Mucosa of stomach (tissue), 1 donor: Measurements from ENCODE around the gene COL9A2.

ENCODE experiments used
- H3K27me3 ChIP-seq: one replicate; pipeline ENCODE4 v1.7.0; 2013; ENCODE audit warnings: mild to moderate bottlenecking, low read length; ENCODE audit not compliant: control insufficient read depth, insufficient read depth
- H3K36me3 ChIP-seq: one replicate; pipeline ENCODE4 v1.7.0; 2013; ENCODE audit warnings: low read length; ENCODE audit not compliant: control insufficient read depth, insufficient read depth
- H3K4me1 ChIP-seq: one replicate; pipeline ENCODE4 v1.7.0; 2013; ENCODE audit warnings: mild to moderate bottlenecking, low read length; ENCODE audit not compliant: control insufficient read depth, insufficient read depth
- H3K4me3 ChIP-seq: one replicate; pipeline ENCODE4 v1.7.0; 2013; ENCODE audit warnings: low read length
- H3K9ac ChIP-seq: one replicate; pipeline ENCODE4 v1.7.0; 2013; ENCODE audit warnings: mild to moderate bottlenecking, low read length, moderate library complexity
- H3K9me3 ChIP-seq: one replicate; pipeline ENCODE4 v1.7.0; 2013; ENCODE audit warnings: mild to moderate bottlenecking, low read length, moderate library complexity; ENCODE audit not compliant: control insufficient read depth
- donor health status: Pancreatic carcinoma.

COL9A2 gene

GRCh38 chr1:40308036-40308727 lies 8.9 kb downstream of the COL9A2 start:
- peaks cover 22% of the 10 kb centered on the region for H3K4me1 ChIP-seq
- H3K9ac ChIP-seq: no peak overlapping the region
- no peaks in the 10 kb centered on the region for H3K27me3 ChIP-seq
- H3K36me3 ChIP-seq: no peaks in the 10 kb centered on the region
- no peaks in the 10 kb centered on the region for H3K9me3 ChIP-seq
- no peak overlapping the region for H3K4me3 ChIP-seq

- H3K4me3 ChIP-seq: no peak overlapping the region
- H3K36me3 ChIP-seq: no peaks in the 10 kb centered on the region
- H3K27me3 ChIP-seq: no peaks in the 10 kb centered on the region
- H3K4me1 ChIP-seq: peaks cover 13% of the 10 kb centered on the region
- no peak overlapping the region for H3K9ac ChIP-seq
- no peaks in the 10 kb centered on the region for H3K9me3 ChIP-seq
Observed at GRCh38 chr1:40307186-40307585, 9.9 kb downstream of the COL9A2 start.

- no peaks in the 10 kb centered on the region for H3K36me3 ChIP-seq
- no peak overlapping the region for H3K4me3 ChIP-seq
- H3K9ac ChIP-seq: no peak overlapping the region
- H3K9me3 ChIP-seq: no peaks in the 10 kb centered on the region
- H3K27me3 ChIP-seq: no peaks in the 10 kb centered on the region
- peaks cover 6% of the 10 kb centered on the region for H3K4me1 ChIP-seq
Observed at GRCh38 chr1:40306296-40306695, 10.8 kb downstream of the COL9A2 start.

GRCh38 chr1:40305871-40306270 lies 11.2 kb downstream of the COL9A2 start:
- H3K4me1 ChIP-seq: peaks cover 6% of the 10 kb centered on the region
- H3K9ac ChIP-seq: no peak overlapping the region
- H3K9me3 ChIP-seq: no peaks in the 10 kb centered on the region
- no peak overlapping the region for H3K4me3 ChIP-seq
- no peaks in the 10 kb centered on the region for H3K36me3 ChIP-seq
- H3K27me3 ChIP-seq: no peaks in the 10 kb centered on the region

- no peaks in the 10 kb centered on the region for H3K27me3 ChIP-seq
- no peaks in the 10 kb centered on the region for H3K9me3 ChIP-seq
- peaks cover 6% of the 10 kb centered on the region for H3K4me1 ChIP-seq
- H3K9ac ChIP-seq: no peak overlapping the region
- no peaks in the 10 kb centered on the region for H3K36me3 ChIP-seq
- H3K4me3 ChIP-seq: no peak overlapping the region
Observed at GRCh38 chr1:40305451-40305850, 11.6 kb downstream of the COL9A2 start.

GRCh38 chr1:40303790-40304189 lies 13.3 kb downstream of the COL9A2 start:
- H3K27me3 ChIP-seq: no peaks in the 10 kb centered on the region
- H3K9me3 ChIP-seq: no peaks in the 10 kb centered on the region
- H3K36me3 ChIP-seq: no peaks in the 10 kb centered on the region
- peaks cover 6% of the 10 kb centered on the region for H3K4me1 ChIP-seq
- H3K4me3 ChIP-seq: no peak overlapping the region
- no peak overlapping the region for H3K9ac ChIP-seq

- Histone ChIP-seq H3K9ac (no peak overlapping the region), H3K36me3 (no peaks in the 10 kb centered on the region), H3K9me3 (no peaks in the 10 kb centered on the region), H3K4me3 (no peak overlapping the region), H3K4me1 (peaks cover 6% of the 10 kb centered on the region), H3K27me3 (no peaks in the 10 kb centered on the region)
Observed at GRCh38 chr1:40303051-40303771, 13.9 kb downstream of the COL9A2 start.

GRCh38 chr1:40302475-40302874 lies 14.6 kb downstream of the COL9A2 start:
- H3K4me3 ChIP-seq: no peak overlapping the region
- H3K36me3 ChIP-seq: no peaks in the 10 kb centered on the region
- H3K9me3 ChIP-seq: no peaks in the 10 kb centered on the region
- H3K4me1 ChIP-seq: peaks cover 6% of the 10 kb centered on the region
- H3K9ac ChIP-seq: no peak overlapping the region
- H3K27me3 ChIP-seq: no peaks in the 10 kb centered on the region

GRCh38 chr1:40301541-40302299 lies 15.4 kb downstream of the COL9A2 start:
- no peak overlapping the region for H3K4me3 ChIP-seq
- H3K4me1 ChIP-seq: peaks cover 6% of the 10 kb centered on the region

GRCh38 chr1:40301066-40301465 lies 16.0 kb downstream of the COL9A2 start:
- no peaks in the 10 kb centered on the region for H3K36me3 ChIP-seq
- no peak overlapping the region for H3K4me3 ChIP-seq
- H3K9me3 ChIP-seq: no peaks in the 10 kb centered on the region
- H3K9ac ChIP-seq: no peak overlapping the region
- peaks cover 6% of the 10 kb centered on the region for H3K4me1 ChIP-seq
- H3K27me3 ChIP-seq: no peaks in the 10 kb centered on the region

More at GRCh38 chr1:40301541-40302299, 15.4 kb downstream of the COL9A2 start:
- H3K36me3 ChIP-seq: no peaks in the 10 kb centered on the region
- no peaks in the 10 kb centered on the region for H3K27me3 ChIP-seq
- no peaks in the 10 kb centered on the region for H3K9me3 ChIP-seq
- no peak overlapping the region for H3K9ac ChIP-seq

- H3K27me3 ChIP-seq: no peaks in the 10 kb centered on the region
- no peaks in the 10 kb centered on the region for H3K9me3 ChIP-seq
- no peaks in the 10 kb centered on the region for H3K36me3 ChIP-seq
- no peak overlapping the region for H3K4me3 ChIP-seq
- peaks cover 5% of the 10 kb centered on the region for H3K4me1 ChIP-seq
- H3K9ac ChIP-seq: no peak overlapping the region
Observed at GRCh38 chr1:40300651-40301050, 16.4 kb downstream of the COL9A2 start.

- Histone ChIP-seq H3K9ac (no peak overlapping the region), H3K4me3 (no peak overlapping the region), H3K4me1 (peaks cover under 1% of the 10 kb centered on the region), H3K36me3 (no peaks in the 10 kb centered on the region), H3K9me3 (no peaks in the 10 kb centered on the region), H3K27me3 (no peaks in the 10 kb centered on the region)
Observed at GRCh38 chr1:40300249-40300567, 16.9 kb downstream of the COL9A2 start.
